SJCRH30 (cell line): ENCODE data around the gene CCNT2. TPM values are rescaled to one million over a fixed set of nuclear protein-coding genes. Genes with fewer than 3 reads are reported as not detected.
A peak's percentile ranks its signal among the peaks of the same experiment; 100 is the strongest.
"Not testable (repeated sequence)": the region's sequence is repeated elsewhere in the genome, so short reads cannot be mapped to it uniquely, and the experiment has no call there.

ENCODE experiments used
- DNase-seq, 2 experiments: peaks; one replicate each; pipeline ENCODE4 v3.0.0-alpha.2; 2015 to 2020
- H3K27ac ChIP-seq: fragments of 250-450 bp; sonication (Bioruptor Pico); 2 replicates; pipeline ENCODE4 v1.5.1; 2020; ENCODE audit warnings: mild to moderate bottlenecking, moderate library complexity
- H3K27me3 ChIP-seq: fragments of 250-450 bp; sonication (Bioruptor Pico); 2 replicates; pipeline ENCODE4 v1.5.1; 2020; ENCODE audit warnings: mild to moderate bottlenecking, moderate library complexity
- H3K36me3 ChIP-seq: fragments of 250-450 bp; sonication (Bioruptor Pico); 2 replicates; pipeline ENCODE4 v1.5.1; 2020; ENCODE audit warnings: mild to moderate bottlenecking, moderate library complexity
- H3K4me1 ChIP-seq: fragments of 250-450 bp; sonication (Bioruptor Pico); 2 replicates; pipeline ENCODE4 v1.5.1; 2020; ENCODE audit warnings: mild to moderate bottlenecking, moderate library complexity
- H3K4me3 ChIP-seq: fragments of 250-450 bp; sonication (Bioruptor Pico); 2 replicates; pipeline ENCODE4 v1.5.1; 2020; ENCODE audit warnings: mild to moderate bottlenecking, moderate library complexity
- H3K9me3 ChIP-seq: fragments of 250-450 bp; sonication (Bioruptor Pico); replicated peaks from 2 replicates; pipeline ENCODE4 v1.5.1; 2020; ENCODE audit warnings: mild to moderate bottlenecking, moderate library complexity
- total RNA-seq: library from RNA; depleted of rRNA; stranded (reverse); fragments of >200 nt; shearing (Covaris generic); gene quantifications from 2 replicates; pipeline ENCODE4 v1.2.3, GENCODE V29; 2014

Gene CCNT2
- total RNA-seq, 1 experiment from 2014 or later = 39.8 TPM

GRCh38 chr2:134907441-134908116, 11.0 kb upstream of the CCNT2 start:
- H3K27me3 ChIP-seq, H3K9me3 ChIP-seq, H3K36me3 ChIP-seq, H3K4me3 ChIP-seq, DNase-seq, H3K27ac ChIP-seq, H3K4me1 ChIP-seq: not testable (repeated sequence)

DNA sequence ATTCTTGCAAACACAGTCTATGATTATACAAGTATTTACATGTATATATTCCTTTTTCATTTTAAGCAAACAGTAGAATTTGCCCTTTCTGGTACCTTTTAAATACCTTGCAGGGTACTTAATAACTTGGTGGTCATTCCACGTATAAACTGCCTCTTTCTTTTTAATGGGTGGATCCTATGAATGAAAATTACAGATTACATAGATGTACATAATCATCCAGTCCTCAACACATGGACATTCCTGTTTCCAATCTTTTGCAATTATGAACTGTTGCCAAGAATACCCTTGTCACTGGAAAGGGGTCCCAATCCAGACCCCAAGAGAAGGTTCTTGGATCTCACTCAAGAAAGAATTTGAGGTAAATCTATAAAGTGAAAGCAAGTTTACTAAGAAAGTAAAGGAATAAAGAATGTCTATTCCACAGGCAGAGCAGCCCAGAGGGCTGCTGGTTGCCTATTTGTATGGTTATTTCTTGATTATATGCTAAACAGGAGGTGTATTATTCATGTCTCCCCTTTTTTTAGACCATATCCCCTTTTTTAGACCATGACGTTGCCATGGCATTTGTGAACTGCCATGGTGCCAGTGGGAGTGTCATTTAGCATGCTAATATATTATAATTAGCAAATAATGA, 7.7 kb upstream of the CCNT2 start:
- Histone ChIP-seq H3K36me3 (no peaks in the 10 kb centered on the region), H3K4me3 (no peak overlapping the region)
- no peak for DNase-seq

GRCh38 chr2:134911400-134911785, 7.2 kb upstream of the CCNT2 start:
- H3K27me3 ChIP-seq = no peaks in the 10 kb centered on the region
- no peaks in the 10 kb centered on the region for H3K4me1 ChIP-seq
- H3K36me3 ChIP-seq = no peaks in the 10 kb centered on the region
- peaks cover 6% of the 10 kb centered on the region; the same call in 1 of the 2 replicates for H3K9me3 ChIP-seq
- DNase-seq = no peak
- no peak overlapping the region for H3K4me3 ChIP-seq
- no peak overlapping the region for H3K27ac ChIP-seq

More for the DNA sequence above, 7.7 kb upstream of the CCNT2 start:
- H3K4me1 ChIP-seq = no peaks in the 10 kb centered on the region
- no peak overlapping the region for H3K27ac ChIP-seq
- H3K9me3 ChIP-seq = peaks cover 6% of the 10 kb centered on the region; the same call in 1 of the 2 replicates
- H3K27me3 ChIP-seq = no peaks in the 10 kb centered on the region

- no peak overlapping the region for H3K27ac ChIP-seq
- H3K4me1 ChIP-seq = no peaks in the 10 kb centered on the region
- no peak for DNase-seq
These were observed 6.3 kb upstream of the CCNT2 start for GRCh38 chr2:134912361-134912760.

DNA sequence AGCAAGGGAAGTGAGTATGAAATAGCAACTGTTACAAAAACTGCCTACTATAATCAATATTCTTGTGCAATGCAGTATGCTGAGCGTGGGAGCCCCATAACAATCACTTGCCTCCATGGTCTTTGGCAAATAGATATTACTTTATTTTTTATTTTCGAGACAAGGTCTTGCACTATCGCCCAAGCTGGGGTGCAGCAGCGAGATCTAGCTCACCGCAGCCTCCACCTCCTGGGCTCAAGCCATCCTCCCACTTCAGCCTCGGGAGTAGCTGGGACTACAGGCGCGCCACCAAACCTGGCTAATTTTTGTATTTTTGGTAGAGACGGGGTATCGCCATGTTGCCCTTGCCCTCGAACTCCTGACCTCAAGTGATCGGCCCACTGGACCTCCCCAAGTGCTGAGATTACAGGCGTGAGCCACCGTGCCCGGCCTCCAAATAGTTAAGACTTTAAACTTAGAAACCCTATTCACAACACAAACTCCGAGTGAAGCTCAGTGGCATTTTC, 1.2 kb upstream of the CCNT2 start:
- Histone ChIP-seq H3K36me3 (peaks cover 11% of the 10 kb centered on the region), H3K4me3 (peak overlapping the region; percentile 95), H3K27ac (peak overlapping the region; percentile 98), H3K4me1 (peaks cover 9% of the 10 kb centered on the region; the same call in 1 of the 2 replicates), H3K27me3 (no peaks in the 10 kb centered on the region), H3K9me3 (no peaks in the 10 kb centered on the region)
- peak; percentile 10 to 28 for DNase-seq

More at GRCh38 chr2:134912361-134912760, 6.3 kb upstream of the CCNT2 start:
- Histone ChIP-seq H3K4me3 (no peak overlapping the region), H3K36me3 (no peaks in the 10 kb centered on the region), H3K9me3 (peaks cover 6% of the 10 kb centered on the region; the same call in 1 of the 2 replicates), H3K27me3 (no peaks in the 10 kb centered on the region)

- no peaks in the 10 kb centered on the region for H3K9me3 ChIP-seq
- H3K36me3 ChIP-seq = peaks cover 11% of the 10 kb centered on the region
- H3K27me3 ChIP-seq = no peaks in the 10 kb centered on the region
- peak overlapping the region; percentile 98 for H3K27ac ChIP-seq
- H3K4me3 ChIP-seq = peak overlapping the region; percentile 95
- no peak for DNase-seq
- peaks cover 9% of the 10 kb centered on the region; the same call in 1 of the 2 replicates for H3K4me1 ChIP-seq
These were observed 615 bp upstream of the CCNT2 start for GRCh38 chr2:134917888-134918525.

GRCh38 chr2:134919341-134920210, 954 bp downstream of the CCNT2 start:
- H3K27ac ChIP-seq = peak overlapping the region; percentile 98
- peak; percentile 56 to 67 for DNase-seq
- H3K4me1 ChIP-seq = peaks cover 9% of the 10 kb centered on the region; the same call in 1 of the 2 replicates

GRCh38 chr2:134924912-134925311, 6.3 kb downstream of the CCNT2 start:
- Histone ChIP-seq H3K4me1 (peaks cover 9% of the 10 kb centered on the region; the same call in 1 of the 2 replicates), H3K27me3 (no peaks in the 10 kb centered on the region), H3K36me3 (peaks cover 46% of the 10 kb centered on the region), H3K9me3 (no peaks in the 10 kb centered on the region), H3K4me3 (no peak overlapping the region), H3K27ac (no peak overlapping the region)
- no peak for DNase-seq

More at GRCh38 chr2:134919341-134920210, 954 bp downstream of the CCNT2 start:
- Histone ChIP-seq H3K4me3 (peak overlapping the region; percentile 95), H3K9me3 (no peaks in the 10 kb centered on the region), H3K27me3 (no peaks in the 10 kb centered on the region), H3K36me3 (peaks cover 21% of the 10 kb centered on the region)

DNA sequence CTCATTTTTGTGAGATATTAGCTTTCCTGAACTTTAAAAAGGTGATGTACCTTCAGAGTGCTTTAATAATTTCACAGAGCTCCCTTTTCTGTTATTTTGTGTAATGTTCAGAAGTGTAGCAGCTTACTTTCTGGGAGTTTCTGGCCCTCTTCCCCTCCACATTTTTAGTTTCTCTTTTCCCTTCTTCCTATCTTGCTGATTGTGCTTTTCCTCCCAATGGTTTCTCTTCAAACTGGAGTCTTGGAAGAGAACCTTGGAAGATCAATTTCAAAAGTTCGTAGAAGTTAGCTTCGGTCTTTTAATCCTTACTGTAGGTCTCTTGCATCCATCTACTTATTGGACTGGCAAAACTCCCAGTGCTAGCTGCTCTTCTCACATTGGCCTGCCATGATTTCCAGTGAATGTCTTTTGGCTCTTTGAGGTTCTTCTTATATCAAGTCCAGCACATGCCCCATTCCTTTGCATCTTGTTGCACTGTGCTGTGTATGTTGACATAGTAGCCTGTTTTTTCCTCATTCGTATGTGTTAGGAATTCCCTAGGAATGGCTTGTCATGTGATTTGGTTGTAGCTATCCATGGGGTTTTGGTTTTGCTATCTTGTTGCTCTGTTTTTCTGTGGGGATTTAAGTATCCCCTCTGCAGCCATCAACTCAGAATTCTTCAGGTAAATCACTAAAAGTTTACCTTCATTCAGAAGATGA, 7.8 kb downstream of the CCNT2 start:
- H3K27ac ChIP-seq = no peak overlapping the region
- no peaks in the 10 kb centered on the region for H3K4me1 ChIP-seq
- H3K27me3 ChIP-seq = no peaks in the 10 kb centered on the region
- peaks cover 46% of the 10 kb centered on the region for H3K36me3 ChIP-seq
- no peaks in the 10 kb centered on the region for H3K9me3 ChIP-seq
- DNase-seq = no peak
- H3K4me3 ChIP-seq = no peak overlapping the region

DNA sequence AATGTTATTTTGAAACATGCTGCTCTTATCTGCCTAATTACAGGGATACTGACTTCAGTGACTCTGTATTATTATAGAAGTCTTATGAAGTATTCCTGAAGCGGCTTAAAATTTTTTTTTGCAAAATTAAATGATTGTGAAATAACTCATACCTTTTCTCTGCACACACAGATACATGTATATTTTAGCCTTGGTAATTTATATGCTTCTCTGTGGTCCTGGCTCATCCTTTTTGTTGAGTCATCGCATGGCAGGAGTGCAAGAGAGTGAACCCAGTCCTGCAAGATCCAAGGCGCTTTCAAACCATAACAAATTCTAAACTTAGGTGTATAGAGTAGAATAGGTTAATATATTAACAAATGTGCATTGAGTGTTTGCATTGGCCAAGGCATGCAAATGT, 8.6 kb downstream of the CCNT2 start:
- Histone ChIP-seq H3K27ac (no peak overlapping the region), H3K4me3 (no peak overlapping the region), H3K4me1 (no peaks in the 10 kb centered on the region), H3K27me3 (no peaks in the 10 kb centered on the region), H3K36me3 (peaks cover 48% of the 10 kb centered on the region), H3K9me3 (no peaks in the 10 kb centered on the region)
- no peak for DNase-seq

DNA sequence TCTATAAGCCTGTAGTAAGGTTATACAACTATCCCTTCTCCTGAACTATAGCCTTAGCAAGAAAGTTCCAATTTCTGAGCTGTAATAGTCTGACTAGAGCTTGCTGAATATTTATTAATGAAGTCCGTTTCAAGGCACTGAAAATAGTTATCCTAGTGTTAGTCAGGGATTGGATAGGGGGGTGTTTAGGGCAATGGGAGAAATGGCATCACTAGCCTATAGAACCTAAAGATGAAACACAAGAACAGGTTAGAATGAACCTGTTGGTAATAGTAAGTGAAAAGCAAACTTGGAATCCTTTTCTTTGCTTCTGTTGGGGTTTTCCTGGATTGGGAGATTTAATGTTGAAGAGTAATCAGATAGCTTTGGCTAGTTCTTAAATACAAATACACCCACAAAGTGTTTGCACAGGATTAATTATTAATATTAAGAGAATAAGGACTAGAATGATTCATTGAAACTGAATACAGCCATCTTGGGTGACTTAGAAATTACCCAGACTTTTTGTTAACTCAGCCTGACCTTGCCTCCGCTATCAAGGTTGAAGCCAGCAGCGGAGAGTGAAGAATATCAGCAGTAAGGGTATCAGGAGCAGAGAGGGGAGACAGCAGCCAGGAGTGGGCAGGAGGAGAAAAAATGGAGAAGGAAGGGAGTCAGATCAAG, 14.4 kb downstream of the CCNT2 start:
- H3K4me3 ChIP-seq = no peak overlapping the region
- peaks cover 47% of the 10 kb centered on the region for H3K36me3 ChIP-seq
- no peaks in the 10 kb centered on the region for H3K4me1 ChIP-seq
- no peaks in the 10 kb centered on the region for H3K27me3 ChIP-seq
- H3K9me3 ChIP-seq = no peaks in the 10 kb centered on the region
- no peak for DNase-seq
- H3K27ac ChIP-seq = no peak overlapping the region

DNA sequence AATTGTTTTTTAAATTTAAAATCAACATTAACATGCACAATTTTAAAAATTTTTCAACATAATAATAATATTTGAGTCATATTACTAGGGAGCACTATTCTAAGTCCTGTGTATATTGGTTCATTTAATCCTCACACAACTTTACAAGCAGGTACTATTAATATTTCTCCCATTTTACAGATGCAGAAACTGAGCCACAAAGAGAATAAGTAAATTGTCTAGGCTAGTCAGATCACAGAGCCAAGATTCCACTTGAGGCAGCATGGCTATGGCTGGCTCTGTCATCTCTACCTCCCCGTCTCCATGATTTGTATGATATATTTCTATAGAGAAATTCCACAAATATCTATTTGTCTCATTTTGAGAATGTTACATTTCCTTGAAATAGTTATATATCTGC, 15.1 kb downstream of the CCNT2 start:
- peaks cover 54% of the 10 kb centered on the region for H3K36me3 ChIP-seq
- H3K4me3 ChIP-seq = no peak overlapping the region
- no peaks in the 10 kb centered on the region for H3K4me1 ChIP-seq
- no peaks in the 10 kb centered on the region for H3K27me3 ChIP-seq
- H3K9me3 ChIP-seq = no peaks in the 10 kb centered on the region
- no peak for DNase-seq
- no peak overlapping the region for H3K27ac ChIP-seq

GRCh38 chr2:134934150-134934549, 15.5 kb downstream of the CCNT2 start:
- Histone ChIP-seq H3K36me3 (peaks cover 58% of the 10 kb centered on the region), H3K4me1 (no peaks in the 10 kb centered on the region), H3K9me3 (no peaks in the 10 kb centered on the region), H3K4me3 (no peak overlapping the region), H3K27me3 (no peaks in the 10 kb centered on the region), H3K27ac (no peak overlapping the region)
- DNase-seq = no peak
